K562 (cell line): ENCODE results near the gene ALOX5. TPM values are rescaled to one million over a fixed set of nuclear protein-coding genes. Genes with fewer than 3 reads are reported as not detected.
A peak's percentile ranks its signal among the peaks of the same experiment; 100 is the strongest.

Experiments
- ATAC-seq: fragments of 200-7000 bp; cut with Tn5 transposase; 3 replicates; pipeline ENCODE4 v1.9.1; 2020; ENCODE audit warnings: moderate library complexity
- BruUV-seq: library from RNA; stranded (reverse); fragments of 400-500 nt; replicated peaks from 2 replicates; lab custom pipeline; 2021; lab: Mats Ljungman, UMichigan
- CTCF ChIA-PET: fragments of 300-600 bp; formaldehyde crosslinking; extraction: SDS; loops from one replicate; lab custom pipeline; 2021; ENCODE audit warnings: low intra/inter-chr PET ratio; lab: Yijun Ruan, JAX
- POLR2A ChIA-PET: fragments of 300-600, 350-650 bp; sonication (Branson Sonifier 250); formaldehyde crosslinking; extraction: SDS; loops from one replicate; lab custom pipeline; 2021; ENCODE audit warnings: antibody characterized with exemption, inconsistent platforms; lab: Yijun Ruan, JAX
- DNase-seq, 4 experiments: peaks; one replicate each; pipeline versions ENCODE4 v3.0.0 to v3.0.0-alpha.2; 2011 to 2018; ENCODE audit warnings: low spot score in 3 of 4, mixed read lengths in 3 of 4; ENCODE audit errors: extremely low read depth in 1 of 4
- FAIRE-seq: peaks from 2 replicates; lab custom pipeline; 2011; peaks lifted over from hg19 to GRCh38; lab: Jason Lieb, UNC
- H2AFZ ChIP-seq: 2 replicates; pipeline ENCODE4 v1.6.0; 2011; ENCODE audit warnings: low read depth, low read length, control low read depth, inconsistent platforms
- H3K27ac ChIP-seq: fragments of 200-600 bp; 3 replicates; pipeline ENCODE4 v1.8.0; 2011; ENCODE audit warnings: low read depth, mild to moderate bottlenecking, control low read depth, inconsistent platforms, low read length, moderate library complexity, mixed read lengths; ENCODE audit errors: extremely low read depth
- H3K27me3 ChIP-seq, 2 experiments: fragments of 300-600 bp in 1 of 2; 2 replicates in 1 of 2; 3 replicates in 1 of 2; pipeline versions ENCODE4 v1.6.0 to v1.8.0; 2011; ENCODE audit warnings: inconsistent platforms in 2 of 2, low read length in 2 of 2, mild to moderate bottlenecking in 1 of 2, mixed read lengths in 1 of 2, moderate library complexity in 1 of 2; ENCODE audit not compliant: control insufficient read depth in 2 of 2, insufficient read depth in 2 of 2
- H3K36me3 ChIP-seq: fragments of 300-600 bp; 3 replicates; pipeline ENCODE4 v1.8.0; 2011; ENCODE audit warnings: mild to moderate bottlenecking, low read length, inconsistent platforms; ENCODE audit not compliant: control insufficient read depth, insufficient read depth
- H3K4me1 ChIP-seq, 2 experiments: fragments of 200-600 bp in 1 of 2; replicated peaks in 1 of 2; 2 replicates in 1 of 2; 3 replicates in 1 of 2; pipeline versions ENCODE4 v1.5.1 to v1.8.0; 2011; ENCODE audit warnings: inconsistent platforms in 2 of 2, low read length in 2 of 2, mild to moderate bottlenecking in 1 of 2, mixed read lengths in 1 of 2, moderate library complexity in 1 of 2; ENCODE audit not compliant: control insufficient read depth in 2 of 2, insufficient read depth in 2 of 2
- H3K4me2 ChIP-seq: 2 replicates; pipeline ENCODE4 v1.6.1; 2011; ENCODE audit warnings: low read length, control low read depth, inconsistent platforms, mixed read lengths; ENCODE audit not compliant: insufficient read depth
- H3K4me3 ChIP-seq: fragments of 200-600 bp; sonication (generic), shearing (Covaris generic); 2 replicates; pipeline ENCODE4 v1.5.1; 2016; ENCODE audit warnings: control low read depth, inconsistent platforms
- H3K79me2 ChIP-seq: fragments of 200-600 bp; 3 replicates; pipeline ENCODE4 v1.8.0; 2011; ENCODE audit warnings: low read length, inconsistent platforms; ENCODE audit not compliant: control insufficient read depth, insufficient read depth
- H3K9ac ChIP-seq, 2 experiments: 2 replicates each; pipeline versions ENCODE4 v1.6.0 to v1.6.1; 2011; ENCODE audit warnings: low read depth in 2 of 2, low read length in 2 of 2, control low read depth in 1 of 2, inconsistent platforms in 1 of 2, mild to moderate bottlenecking in 1 of 2, mixed read lengths in 1 of 2; ENCODE audit not compliant: insufficient read depth in 1 of 2
- H3K9me1 ChIP-seq: one replicate; pipeline ENCODE4 v1.6.0; 2011; ENCODE audit warnings: inconsistent platforms, mild to moderate bottlenecking, low read length, moderate library complexity; ENCODE audit not compliant: control insufficient read depth, insufficient read depth
- H3K9me3 ChIP-seq: replicated peaks from 2 replicates; pipeline ENCODE4 v1.5.1; 2011; ENCODE audit warnings: low read depth, low read length, inconsistent platforms; ENCODE audit not compliant: control insufficient read depth, insufficient read depth
- H4K20me1 ChIP-seq: replicated peaks from 2 replicates; pipeline ENCODE4 v1.6.1; 2011; ENCODE audit warnings: low read length, inconsistent platforms, mixed read lengths; ENCODE audit not compliant: control insufficient read depth, insufficient read depth
- ATF6 ChIP-seq: sonication (generic); formaldehyde crosslinking; IDR thresholded peaks from 2 replicates; pipeline ENCODE4 v1.4.0; 2020; ENCODE audit warnings: mild to moderate bottlenecking, missing genetic modification reagents
- CCAR2 ChIP-seq: fragments of 200-400 bp; formaldehyde crosslinking; IDR thresholded peaks from 2 replicates; pipeline ENCODE4 v1.6.1; 2017; ENCODE audit warnings: mild to moderate bottlenecking, low read depth, low read length
- E2F3 ChIP-seq: fragments of 250-450 bp; sonication (Bioruptor Pico); IDR thresholded peaks from 2 replicates; pipeline ENCODE4 v1.4.0; 2020; ENCODE audit warnings: mild to moderate bottlenecking
- HIVEP1 ChIP-seq: fragments of 250-450 bp; sonication (Bioruptor Pico); IDR thresholded peaks from 2 replicates; pipeline ENCODE4 v1.4.0; 2020; ENCODE audit warnings: mild to moderate bottlenecking
- NR1H2 ChIP-seq: sonication (generic); formaldehyde crosslinking; IDR thresholded peaks from 2 replicates; pipeline ENCODE4 v1.4.0; 2020; ENCODE audit warnings: mild to moderate bottlenecking, missing genetic modification reagents
- SOX6 ChIP-seq: fragments of 450-650 bp; IDR thresholded peaks from 2 replicates; pipeline ENCODE4 v1.6.1; 2014; ENCODE audit warnings: mild to moderate bottlenecking
- WGBS: fragments of 100-300 bp; shearing (Covaris generic); methylation state at CpG from one replicate; pipeline ENCODE4 v1.1.6; 2016; ENCODE audit warnings: low coverage, mixed read lengths; ENCODE audit not compliant: insufficient coverage; ENCODE audit errors: missing lambda C conversion rate; 5-methylcytosine and 5-hydroxymethylcytosine counted together
- in situ Hi-C: fragments of 300-500 bp; cut with MboI; formaldehyde crosslinking; loops from 4 replicates; pipeline ENCODE4 v1.15.0; 2018; ENCODE audit warnings: inconsistent platforms, mixed read lengths
- intact Hi-C: fragments of 100-400 bp; cut with micrococcal nuclease; formaldehyde crosslinking; loops from 2 replicates; pipeline ENCODE4 v1.14.2; 2022
- polyA plus RNA-seq, 8 experiments: library from polyadenylated mRNA; depleted of rRNA in 4 of 8; stranded (reverse) in 5 of 8; unstranded in 3 of 8; fragments of >200 nt; fragmentation: Nextera tagmentation in 2 of 8; fragmentation: Illumina TruSeq in 1 of 8; extraction: Ambion mirVana in 2 of 8; extraction: Trizol in 1 of 8; gene quantifications; 2 replicates each; pipeline versions ENCODE4 v1.2.1 to v1.2.3, GENCODE V29; 2011 to 2014; ENCODE audit warnings: inconsistent platforms in 1 of 8, missing spikeins in 1 of 8
- total RNA-seq, 7 experiments: library from RNA; depleted of rRNA in 6 of 7; stranded (reverse); fragments of >200 nt in 6 of 7; fragmentation: Illumina TruSeq in 2 of 7; extraction: Trizol in 2 of 7; gene quantifications; 2 replicates each; pipeline versions ENCODE4 v1.2.1 to v1.2.3, GENCODE V29; 2011 to 2021; ENCODE audit warnings: low replicate concordance in 1 of 7

Gene ALOX5
- total and polyA plus RNA-seq, 9 of the 15 experiments (the other 6 are each of a cell fraction or from before 2014, with no cell fraction given): 0.10 to 2.4 (median 1.4) TPM

GRCh38 chr10:45377858-45378257 lies 3.8 kb downstream of the ALOX5 start:
- Histone ChIP-seq H3K9me3 (no peaks in the 10 kb centered on the region), H3K9ac (no peak overlapping the region; a peak in 1 of 4 replicates), H3K4me1 (peaks cover 32 to 48% of the 10 kb centered on the region in 2 experiments), H3K4me3 (no peak overlapping the region), H2AFZ (no peak overlapping the region), H3K9me1 (no peaks in the 10 kb centered on the region), H3K36me3 (no peaks in the 10 kb centered on the region), H3K27ac (no peak overlapping the region), H4K20me1 (no peaks in the 10 kb centered on the region), H3K27me3 (peaks cover 0 to 25% of the 10 kb centered on the region in 2 experiments; a peak in 3 of 5 replicates), H3K4me2 (no peak overlapping the region), H3K79me2 (no peaks in the 10 kb centered on the region)
- no peak for ATAC-seq
- no peak for DNase-seq
- BruUV-seq: no TSS peak
- intact Hi-C loops: loop anchor here (5.0 to 10.0 kb wide), 2 partner anchors 34 to 123 kb away; no protein-coding TSS in a partner anchor
- TF ChIP-seq E2F3 (0 out of 2 replicates have a peak, but pooled peaks have one; percentile 18), CCAR2 (no peak), SOX6 (no peak), NR1H2 (CRISPR knock-in tag) (no peak)
- ChIA-PET POLR2A (interaction anchor here (0.6 to 1.5 kb wide), 4 partner anchors 26 to 128 kb away, joined by 3 read pairs; no protein-coding TSS in a partner anchor), CTCF (no interaction called here)
- no peak for FAIRE-seq
- WGBS: 44% methylated on average over 5 of the region's 5 CpGs
- in situ Hi-C loops: no loop called here

- Histone ChIP-seq H3K27me3 (peaks cover 0 to 27% of the 10 kb centered on the region in 2 experiments; a peak in 2 of 5 replicates), H4K20me1 (no peaks in the 10 kb centered on the region), H3K36me3 (no peaks in the 10 kb centered on the region), H3K27ac (no peak overlapping the region), H3K9ac (peak overlapping the region in 1 of 2 experiments; percentile 60; a peak in 2 of 4 replicates), H3K4me3 (no peak overlapping the region), H3K4me2 (no peak overlapping the region), H3K9me3 (no peaks in the 10 kb centered on the region), H3K9me1 (no peaks in the 10 kb centered on the region), H3K79me2 (no peaks in the 10 kb centered on the region)
- no TSS peak for BruUV-seq
- WGBS: 48% methylated on average over 12 of the region's 12 CpGs
- POLR2A ChIA-PET: interaction anchor here (0.7 to 1.5 kb wide), 2 partner anchors 20 to 25 kb away, joined by 3 to 5 read pairs; no protein-coding TSS in a partner anchor
- DNase-seq: no peak
- ATAC-seq: no peak
- intact Hi-C loops: loop anchor here (5.0 to 10.0 kb wide), 2 partner anchors 33 to 124 kb away; no protein-coding TSS in a partner anchor
- no peak for FAIRE-seq
- TF ChIP-seq HIVEP1 (CRISPR knock-in tag) (no peak), ATF6 (CRISPR knock-in tag) (no peak)
- TF ChIP-seq, all 486 proteins: peak for 0
- CTCF ChIA-PET: no interaction called here
- in situ Hi-C loops: no loop called here
- Histone ChIP-seq H2AFZ (no peak overlapping the region), H3K4me1 (peaks cover 29 to 35% of the 10 kb centered on the region in 2 experiments)
These were observed 5.1 kb downstream of the ALOX5 start for GRCh38 chr10:45378914-45379726.
